ENCODE results near the gene MYO1D. TPM values are rescaled to one million over a fixed set of nuclear protein-coding genes. Genes with fewer than 3 reads are reported as not detected.
A peak's percentile ranks its signal among the peaks of the same experiment; 100 is the strongest.

MYO1D gene
- total RNA-seq, 1 experiment from 2014 or later: 29.9 TPM

GRCh38 chr17:32854207-32854606, 22.7 kb downstream of the MYO1D start:
- Mint-ChIP-seq H3K4me1 (peaks cover 8% of the 10 kb centered on the region), H3K9me3 (no peaks in the 10 kb centered on the region), H3K36me3 (no peaks in the 10 kb centered on the region), H3K27ac (peak overlapping the region; percentile 46), H3K27me3 (ENCODE audit: low read depth) (no peaks in the 10 kb centered on the region), H3K4me3 (no peak overlapping the region; the same call in 1 of the 2 replicates)
- ChIA-PET POLR2A (interaction anchor here (0.6 kb wide), 1 partner anchor 17 kb away, joined by 3 read pairs; no protein-coding TSS in a partner anchor), CTCF (interaction anchor here (0.7 to 1.7 kb wide), 6 partner anchors 18 to 87 kb away, joined by 3 to 6 read pairs (median 3); partner anchors contain the start of gene MYO1D)
- no peak for ATAC-seq
- TF ChIP-seq NFYB (CRISPR knock-in tag; conservative IDR thresholded peaks at IDR 0.05; ENCODE audit: low read depth) (no peak), CBFB (CRISPR knock-in tag; IDR thresholded peaks at IDR 0.05; ENCODE audit: low read depth) (no peak), RELA (CRISPR knock-in tag; IDR thresholded peaks at IDR 0.05; ENCODE audit: borderline replicate concordance) (no peak), AR (CRISPR knock-in tag; IDR thresholded peaks at IDR 0.05) (no peak), OVOL2 (CRISPR knock-in tag; IDR thresholded peaks at IDR 0.05; ENCODE audit: borderline replicate concordance) (no peak), ZNF425 (CRISPR knock-in tag; conservative IDR thresholded peaks at IDR 0.05) (no peak), ZNF671 (CRISPR knock-in tag; IDR thresholded peaks at IDR 0.05) (no peak), ATF3 (CRISPR knock-in tag; conservative IDR thresholded peaks at IDR 0.05) (no peak), HMGA2 (CRISPR knock-in tag; IDR thresholded peaks at IDR 0.05) (no peak), ZNF532 (CRISPR knock-in tag; IDR thresholded peaks at IDR 0.05; ENCODE audit: borderline replicate concordance) (no peak), USF2 (CRISPR knock-in tag; IDR thresholded peaks at IDR 0.05) (no peak), CREB1 (CRISPR knock-in tag; IDR thresholded peaks at IDR 0.05) (no peak), JAZF1 (CRISPR knock-in tag; IDR thresholded peaks at IDR 0.05) (no peak), MLX (CRISPR knock-in tag; IDR thresholded peaks at IDR 0.05) (no peak), ZNF219 (CRISPR knock-in tag; IDR thresholded peaks at IDR 0.05; ENCODE audit: borderline replicate concordance) (no peak), GTF2I (CRISPR knock-in tag; conservative IDR thresholded peaks at IDR 0.05) (no peak), SMAD3 (CRISPR knock-in tag; IDR thresholded peaks at IDR 0.05; ENCODE audit: borderline replicate concordance) (no peak), ATF6 (CRISPR knock-in tag; IDR thresholded peaks at IDR 0.05) (no peak), FOXJ3 (CRISPR knock-in tag; IDR thresholded peaks at IDR 0.05; ENCODE audit: borderline replicate concordance) (no peak), ZBTB21 (CRISPR knock-in tag; IDR thresholded peaks at IDR 0.05; ENCODE audit: borderline replicate concordance) (no peak)
- DNase-seq (ENCODE audit: low spot score): no peak
